Activated gamma-delta T cell treated with anti-CD3 and anti-CD28 coated beads, Interleukin-2, amount 50 U/mL, for 16 hours (primary cell): ENCODE data around the gene NOL7.

Source experiments
- DNase-seq: peaks from one replicate; pipeline ENCODE4 v3.0.0-alpha.2; 2020; ENCODE audit warnings: low read depth

Gene NOL7

GRCh38 chr6:13654496-13654895 is 39.4 kb downstream of the NOL7 start:
- DNase-seq = no peak

DNA sequence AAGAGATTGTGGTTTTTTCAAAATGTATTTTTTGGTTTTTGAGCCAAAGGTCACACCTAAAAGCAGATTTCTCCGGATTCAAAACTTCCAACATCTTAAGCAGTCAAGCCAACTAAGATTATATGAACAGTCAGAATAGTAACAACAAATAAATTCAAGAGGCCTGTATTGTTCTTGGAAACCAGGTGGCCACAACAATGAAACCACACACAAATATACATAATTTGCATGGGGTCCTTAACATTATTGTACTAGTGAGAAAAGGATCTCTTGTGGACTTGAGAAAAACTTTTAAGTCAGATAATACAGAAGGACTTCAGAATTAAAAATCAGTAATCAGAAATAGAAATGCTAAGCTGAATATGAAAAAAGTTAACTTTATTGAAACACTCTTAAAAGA is 40.6 kb downstream of the NOL7 start:
- no peak for DNase-seq

DNA sequence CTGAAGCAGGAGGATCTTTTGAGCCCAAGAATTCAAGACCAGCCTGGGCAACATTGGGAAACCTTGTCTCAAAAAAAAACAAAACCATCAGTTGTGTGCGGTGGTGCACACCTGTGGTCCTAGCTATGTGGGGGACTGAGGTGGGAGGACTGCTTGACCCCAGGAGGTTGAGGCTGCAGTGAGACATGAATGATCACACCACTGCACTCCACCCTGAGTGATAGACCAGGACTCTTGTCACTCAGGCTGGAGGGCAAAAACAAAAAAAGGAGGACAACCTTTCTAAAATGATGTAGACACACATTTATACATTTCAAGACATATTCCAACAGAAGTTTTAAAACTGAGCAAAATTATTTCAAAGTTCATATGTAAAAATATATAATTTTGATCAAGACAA is 45.1 kb downstream of the NOL7 start:
- no peak for DNase-seq

GRCh38 chr6:13660893-13661292 is 45.8 kb downstream of the NOL7 start:
- DNase-seq = no peak

DNA sequence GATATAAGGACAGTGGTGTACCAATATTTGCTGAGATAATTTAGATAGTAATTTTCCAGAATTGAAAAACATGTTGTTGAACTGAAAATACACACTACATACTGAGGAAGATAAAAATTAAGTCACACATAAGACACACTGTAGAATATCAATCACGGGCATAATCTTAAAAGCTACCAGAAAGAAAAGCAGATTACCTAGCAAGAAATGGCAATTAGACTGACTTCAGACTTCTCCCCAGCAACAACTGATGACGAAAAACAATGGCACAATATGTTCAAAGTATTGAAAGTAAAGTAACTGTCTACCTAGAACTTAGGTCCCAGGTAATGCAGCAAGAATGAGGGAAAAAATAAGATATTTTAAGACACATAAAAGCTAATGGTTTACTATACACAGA is 46.5 kb downstream of the NOL7 start:
- no peak for DNase-seq

DNA sequence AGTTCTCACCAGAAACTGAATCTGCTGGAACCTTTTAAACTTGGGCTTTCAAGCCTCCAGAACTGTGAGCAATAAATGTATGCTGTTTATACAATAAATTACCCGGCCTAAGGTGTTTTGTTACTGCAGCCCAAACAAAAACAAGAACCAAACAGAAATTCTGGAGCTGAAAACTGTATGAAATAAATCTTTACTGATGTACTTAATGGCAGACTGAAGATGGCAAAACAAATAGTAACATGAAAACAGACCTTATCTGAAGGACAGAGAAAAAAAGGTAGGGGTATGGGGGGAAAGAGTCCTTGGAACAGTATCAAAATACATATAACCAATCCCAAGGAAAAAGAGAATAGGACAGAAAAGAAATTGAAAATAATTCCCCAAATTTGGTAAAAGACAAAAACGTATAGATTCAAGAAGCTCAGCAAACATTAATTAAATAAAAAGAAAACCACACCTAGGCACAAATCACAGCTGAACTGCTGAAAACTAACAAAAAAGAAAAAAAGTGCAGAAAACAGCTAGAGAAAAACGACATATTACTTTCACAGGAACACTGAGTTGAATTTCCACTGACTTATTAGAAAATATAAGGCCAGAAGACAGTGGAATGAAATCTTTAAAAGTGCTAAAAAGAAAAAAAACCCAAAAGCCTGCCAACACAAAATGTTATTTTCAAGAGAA is 47.7 kb downstream of the NOL7 start:
- DNase-seq = no peak

- DNase-seq = no peak
Observed at GRCh38 chr6:13663986-13664385, 48.9 kb downstream of the NOL7 start.

- DNase-seq = no peak
Observed at GRCh38 chr6:13664703-13665352, 49.7 kb downstream of the NOL7 start.

DNA sequence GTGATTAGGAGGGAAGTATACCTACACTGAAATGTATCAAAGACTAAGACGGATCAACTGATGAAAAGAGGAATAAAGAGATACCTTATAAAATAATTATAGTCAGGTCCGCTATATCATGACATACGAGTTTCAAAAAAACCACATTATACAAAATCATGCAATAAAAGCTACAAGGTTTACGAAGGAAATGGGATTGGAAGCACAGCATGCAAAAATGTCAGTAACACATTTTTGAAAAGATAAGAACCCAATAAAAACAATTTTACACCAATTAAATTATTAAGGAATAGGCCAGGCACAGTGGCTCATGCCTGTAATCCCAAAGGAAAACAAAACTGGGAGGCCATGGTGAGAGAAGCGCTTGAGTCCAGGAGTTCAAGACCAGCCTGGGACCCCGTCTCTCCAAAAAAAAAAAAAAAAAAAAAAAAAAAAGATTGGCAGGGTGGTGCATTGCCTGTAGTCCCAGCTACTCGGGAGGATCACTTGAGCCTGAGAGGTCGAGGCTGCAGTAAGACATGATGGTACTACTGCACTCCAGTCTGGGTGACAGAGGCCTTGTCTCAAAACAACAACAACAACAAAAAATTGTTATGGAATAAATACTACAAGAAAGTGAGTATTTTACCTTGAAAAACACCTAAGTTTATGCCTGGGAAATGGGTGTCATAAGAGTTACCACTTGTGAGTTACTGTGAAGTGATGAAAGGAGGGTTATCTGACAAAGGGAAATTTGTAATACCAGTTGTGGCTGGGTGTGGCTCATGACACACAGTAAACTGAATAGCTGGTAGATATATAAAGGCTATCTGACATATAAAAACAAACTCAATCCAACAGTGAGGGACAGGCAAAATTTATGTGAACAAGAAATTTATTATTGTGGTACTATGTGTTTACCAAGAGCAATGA is 51.3 kb downstream of the NOL7 start:
- DNase-seq = no peak

GRCh38 chr6:13667655-13668054 is 52.5 kb downstream of the NOL7 start:
- DNase-seq = no peak

DNA sequence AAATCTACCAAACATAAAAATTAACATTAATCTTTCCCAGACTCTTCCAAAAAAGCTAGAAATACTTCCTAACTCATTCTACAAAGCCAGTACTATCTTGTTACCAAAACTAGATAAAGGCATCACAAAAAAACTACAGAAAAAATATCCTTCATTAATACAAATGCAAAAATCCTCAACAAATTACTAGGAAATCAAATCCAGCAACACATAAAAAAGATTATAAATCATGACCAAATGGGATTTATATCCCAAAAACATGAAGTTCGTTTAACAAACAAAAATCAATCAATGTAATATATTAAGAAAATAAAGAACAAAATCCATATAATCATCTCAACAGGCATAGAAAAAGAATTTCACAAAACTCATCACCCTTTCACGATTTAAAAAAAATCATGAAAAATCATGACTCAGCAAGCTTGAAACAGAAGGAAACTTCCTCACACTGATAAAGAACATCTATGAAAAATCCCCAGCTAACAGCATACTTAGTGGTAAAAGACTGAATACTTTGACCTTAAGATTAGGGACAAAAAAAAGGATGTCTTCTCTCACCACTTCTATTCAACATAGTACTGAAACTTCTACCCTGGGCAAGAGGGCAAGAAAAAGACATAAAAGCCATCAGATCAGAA is 53.3 kb downstream of the NOL7 start:
- DNase-seq = no peak

- DNase-seq = no peak
Observed at GRCh38 chr6:13669476-13669875, 54.3 kb downstream of the NOL7 start.
